Cardiac fibroblast (primary cell): Measurements from ENCODE around the gene FAM20C.

Experiments used
- DNase-seq, 2 donors: peaks; one replicate each; pipeline versions ENCODE4 v3.0.0 to v3.0.0-alpha.2; 2010; ENCODE audit warnings: low read depth in 2 of 2
- H3K4me3 ChIP-seq, 2 donors: replicated peaks in 1 of 2; 1 replicate in 1 of 2; 2 replicates in 1 of 2; pipeline ENCODE4 v1.5.1; 2011; ENCODE audit warnings: low read depth in 2 of 2, low read length in 2 of 2, mild to moderate bottlenecking in 2 of 2, moderate library complexity in 1 of 2
- TF ChIP-seq, protein P1 (sequence below): IDR thresholded peaks from one replicate; pipeline ENCODE4 v1.5.1; 2011; ENCODE audit warnings: low read depth, mild to moderate bottlenecking, low read length, inconsistent platforms

The FAM20C gene

DNA sequence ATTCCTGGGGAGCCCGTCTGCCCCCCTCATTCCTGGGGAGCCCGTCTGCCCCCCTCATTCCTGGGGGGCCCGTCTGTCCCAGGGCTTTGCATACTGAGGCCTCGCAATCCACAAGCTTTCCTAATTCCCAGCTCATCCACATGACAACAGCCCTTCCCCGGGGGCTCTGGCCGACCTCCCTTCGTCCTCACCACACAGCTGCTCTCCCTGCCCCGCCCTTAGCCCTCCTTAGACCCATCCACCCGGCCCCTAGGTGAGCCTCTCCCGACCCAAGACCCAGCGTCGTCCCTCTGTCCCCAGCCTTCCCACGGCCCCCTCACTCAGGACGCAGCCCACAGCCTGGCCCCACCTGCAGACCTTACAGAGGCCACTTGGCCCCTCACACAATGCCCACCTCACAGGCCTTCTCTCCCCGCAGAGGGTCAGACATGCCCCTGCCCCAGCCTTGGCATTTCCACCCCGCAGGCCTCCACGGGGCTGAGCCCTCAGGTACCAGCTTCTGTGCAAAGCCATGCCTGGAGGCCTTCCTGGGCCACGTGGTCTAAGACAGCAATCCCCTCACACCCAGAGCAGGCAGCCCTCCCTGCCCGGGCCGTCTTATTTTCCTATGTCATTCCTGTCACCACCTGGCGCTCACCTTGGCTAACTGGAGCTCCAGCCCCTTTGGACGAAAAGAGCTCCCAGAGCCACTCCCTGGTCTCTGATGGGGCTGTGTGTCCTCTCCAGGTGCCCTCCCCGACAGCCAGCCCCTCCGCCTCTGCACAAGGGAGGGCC is 3.5 kb upstream of the FAM20C start:
- TF ChIP-seq, protein P1, sequence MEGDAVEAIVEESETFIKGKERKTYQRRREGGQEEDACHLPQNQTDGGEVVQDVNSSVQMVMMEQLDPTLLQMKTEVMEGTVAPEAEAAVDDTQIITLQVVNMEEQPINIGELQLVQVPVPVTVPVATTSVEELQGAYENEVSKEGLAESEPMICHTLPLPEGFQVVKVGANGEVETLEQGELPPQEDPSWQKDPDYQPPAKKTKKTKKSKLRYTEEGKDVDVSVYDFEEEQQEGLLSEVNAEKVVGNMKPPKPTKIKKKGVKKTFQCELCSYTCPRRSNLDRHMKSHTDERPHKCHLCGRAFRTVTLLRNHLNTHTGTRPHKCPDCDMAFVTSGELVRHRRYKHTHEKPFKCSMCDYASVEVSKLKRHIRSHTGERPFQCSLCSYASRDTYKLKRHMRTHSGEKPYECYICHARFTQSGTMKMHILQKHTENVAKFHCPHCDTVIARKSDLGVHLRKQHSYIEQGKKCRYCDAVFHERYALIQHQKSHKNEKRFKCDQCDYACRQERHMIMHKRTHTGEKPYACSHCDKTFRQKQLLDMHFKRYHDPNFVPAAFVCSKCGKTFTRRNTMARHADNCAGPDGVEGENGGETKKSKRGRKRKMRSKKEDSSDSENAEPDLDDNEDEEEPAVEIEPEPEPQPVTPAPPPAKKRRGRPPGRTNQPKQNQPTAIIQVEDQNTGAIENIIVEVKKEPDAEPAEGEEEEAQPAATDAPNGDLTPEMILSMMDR, result no peak
- no peak for DNase-seq
- no peak overlapping the region for H3K4me3 ChIP-seq

GRCh38 chr7:189719-190118 is 2.7 kb upstream of the FAM20C start:
- DNase-seq, result no peak
- TF ChIP-seq, protein P1, result no peak

DNA sequence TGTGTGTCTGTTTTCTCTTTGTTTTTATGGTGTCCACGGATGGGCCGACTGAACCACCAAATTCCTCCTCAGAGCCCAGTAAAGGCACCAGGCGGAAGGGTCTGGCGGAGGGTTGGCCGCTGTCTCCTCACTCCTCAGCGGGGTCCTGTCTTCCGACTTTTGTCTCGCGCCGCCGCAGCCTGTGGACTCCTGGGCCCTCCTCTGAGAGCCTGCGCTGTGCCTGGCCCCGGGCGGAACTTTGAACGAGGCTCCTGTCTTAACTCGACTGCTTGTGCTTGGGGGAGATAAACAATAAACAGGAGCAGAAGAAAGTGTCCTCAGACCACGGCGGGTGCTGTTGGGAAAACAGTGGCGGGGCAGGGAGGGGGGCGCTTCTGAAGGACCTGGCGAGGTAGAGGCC is 2.2 kb upstream of the FAM20C start:
- TF ChIP-seq, protein P1, result no peak
- no peak for DNase-seq

More at GRCh38 chr7:189719-190118, 2.7 kb upstream of the FAM20C start:
- no peak overlapping the region for H3K4me3 ChIP-seq

GRCh38 chr7:191105-191980 is 1.0 kb upstream of the FAM20C start:
- DNase-seq, result peak; percentile 88 to 91
- H3K4me3 ChIP-seq, result peak overlapping the region; percentile 39 to 79
- TF ChIP-seq, protein P1, result no peak

More for the DNA sequence above, 2.2 kb upstream of the FAM20C start:
- H3K4me3 ChIP-seq, result no peak overlapping the region

GRCh38 chr7:192701-193480 is 520 bp downstream of the FAM20C start:
- TF ChIP-seq, protein P1, result no peak
- H3K4me3 ChIP-seq, result peak overlapping the region; percentile 76 to 79
- peak; percentile 19 to 33 for DNase-seq

GRCh38 chr7:193481-194251 is 1.3 kb downstream of the FAM20C start:
- DNase-seq, result peak in 1 of 2 donors; percentile 28
- TF ChIP-seq, protein P1, result no peak
- H3K4me3 ChIP-seq, result peak overlapping the region; percentile 76 to 79
